NB4 (cell line): ENCODE data around the gene ZNF212.

Source experiments
- MYC ChIP-seq: IDR thresholded peaks from 2 replicates; pipeline ENCODE4 v1.6.1; 2011; ENCODE audit warnings: low read depth, low read length
- POLR2A ChIP-seq: IDR thresholded peaks from 2 replicates; pipeline ENCODE4 v1.6.1; 2011; ENCODE audit warnings: mild to moderate bottlenecking; ENCODE audit not compliant: insufficient read length; ENCODE audit errors: extremely low read depth
- TF ChIP-seq, protein P1 (sequence below): IDR thresholded peaks from one replicate; pipeline ENCODE4 v1.5.1; 2012; ENCODE audit warnings: low read depth, low read length
- TF ChIP-seq, protein P2 (sequence below): IDR thresholded peaks from 2 replicates; pipeline ENCODE4 v1.6.1; 2011; ENCODE audit warnings: low read depth, low read length

DNA sequence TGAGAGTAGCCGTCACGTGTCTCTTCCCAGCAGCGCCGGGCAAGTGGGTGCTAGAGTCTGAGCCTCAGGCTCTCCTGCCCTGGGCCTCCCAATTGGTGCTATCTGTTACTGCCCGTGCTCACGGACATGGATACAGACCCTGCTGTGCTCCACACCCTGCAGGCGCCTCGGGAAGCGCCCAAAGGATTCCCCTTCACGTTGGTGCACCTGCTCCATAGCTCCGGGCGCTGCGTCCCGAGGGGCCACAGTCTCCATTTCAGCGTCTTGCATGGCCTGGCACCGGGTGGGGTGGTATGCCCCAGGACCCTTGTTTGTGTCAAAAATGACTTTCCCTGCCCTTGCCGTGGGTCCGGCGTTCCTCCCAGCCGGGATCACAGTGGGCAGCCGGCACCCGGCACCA, 13.8 kb upstream of the ZNF212 start:
- TF ChIP-seq, protein P1, sequence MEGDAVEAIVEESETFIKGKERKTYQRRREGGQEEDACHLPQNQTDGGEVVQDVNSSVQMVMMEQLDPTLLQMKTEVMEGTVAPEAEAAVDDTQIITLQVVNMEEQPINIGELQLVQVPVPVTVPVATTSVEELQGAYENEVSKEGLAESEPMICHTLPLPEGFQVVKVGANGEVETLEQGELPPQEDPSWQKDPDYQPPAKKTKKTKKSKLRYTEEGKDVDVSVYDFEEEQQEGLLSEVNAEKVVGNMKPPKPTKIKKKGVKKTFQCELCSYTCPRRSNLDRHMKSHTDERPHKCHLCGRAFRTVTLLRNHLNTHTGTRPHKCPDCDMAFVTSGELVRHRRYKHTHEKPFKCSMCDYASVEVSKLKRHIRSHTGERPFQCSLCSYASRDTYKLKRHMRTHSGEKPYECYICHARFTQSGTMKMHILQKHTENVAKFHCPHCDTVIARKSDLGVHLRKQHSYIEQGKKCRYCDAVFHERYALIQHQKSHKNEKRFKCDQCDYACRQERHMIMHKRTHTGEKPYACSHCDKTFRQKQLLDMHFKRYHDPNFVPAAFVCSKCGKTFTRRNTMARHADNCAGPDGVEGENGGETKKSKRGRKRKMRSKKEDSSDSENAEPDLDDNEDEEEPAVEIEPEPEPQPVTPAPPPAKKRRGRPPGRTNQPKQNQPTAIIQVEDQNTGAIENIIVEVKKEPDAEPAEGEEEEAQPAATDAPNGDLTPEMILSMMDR, result no peak
- no peak for TF ChIP-seq POLR2A
- no peak for TF ChIP-seq MYC
- TF ChIP-seq, protein P2, sequence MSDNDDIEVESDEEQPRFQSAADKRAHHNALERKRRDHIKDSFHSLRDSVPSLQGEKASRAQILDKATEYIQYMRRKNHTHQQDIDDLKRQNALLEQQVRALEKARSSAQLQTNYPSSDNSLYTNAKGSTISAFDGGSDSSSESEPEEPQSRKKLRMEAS, result no peak
